GM20000 (cell line): ENCODE results near the gene TMEM163.

ENCODE experiments used
- DNase-seq: peaks from one replicate; pipeline ENCODE4 v3.0.0; 2012; ENCODE audit warnings: low spot score
- CTCF ChIP-seq: IDR thresholded peaks from 2 replicates; pipeline ENCODE4 v1.5.1; 2012; ENCODE audit warnings: mild to moderate bottlenecking, control low read depth; ENCODE audit errors: extremely low read depth, missing control alignments

TMEM163 gene

DNA sequence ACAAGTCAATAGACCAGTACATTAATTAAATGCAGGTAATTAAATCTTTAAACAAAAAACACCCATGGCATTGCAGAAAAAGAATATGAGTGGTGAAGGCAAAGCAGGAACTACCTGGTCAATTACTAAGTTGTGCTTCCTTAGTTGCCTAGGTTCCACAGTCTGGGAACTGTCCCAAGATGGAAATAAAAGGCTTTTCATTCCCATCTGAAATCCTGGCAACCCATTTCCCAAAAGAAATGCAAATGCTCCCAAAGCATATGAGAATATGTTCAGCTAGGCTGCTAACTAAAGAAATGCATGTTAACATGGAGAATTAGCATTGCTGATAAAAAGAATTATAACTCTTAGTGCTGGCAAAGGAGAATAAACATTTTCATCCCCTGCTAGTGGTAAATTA, 177.8 kb downstream of the TMEM163 start:
- DNase-seq = no peak
- no peak for TF ChIP-seq CTCF

DNA sequence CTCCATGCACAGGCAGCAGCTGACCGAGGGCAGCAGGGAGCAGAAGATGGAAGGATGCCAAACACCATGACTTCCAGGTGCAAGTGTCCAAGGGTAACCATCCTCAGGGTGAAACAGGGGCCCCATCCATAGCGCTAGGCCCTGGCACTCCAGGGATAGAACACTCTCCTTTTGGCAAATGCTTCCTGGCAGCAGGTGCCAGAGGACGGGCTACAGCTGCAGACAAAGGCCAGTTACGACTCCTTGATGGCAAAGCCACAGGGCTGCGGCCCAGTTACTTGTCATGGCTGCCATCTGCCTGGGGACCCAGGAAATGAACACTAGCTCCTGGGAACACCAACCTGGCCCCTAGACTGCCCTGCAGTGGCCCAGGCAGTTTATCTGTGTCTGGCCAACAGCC, 178.8 kb downstream of the TMEM163 start:
- TF ChIP-seq CTCF = no peak
- no peak for DNase-seq

GRCh38 chr2:134537702-134538101, 181.1 kb downstream of the TMEM163 start:
- no peak for DNase-seq
- no peak for TF ChIP-seq CTCF

DNA sequence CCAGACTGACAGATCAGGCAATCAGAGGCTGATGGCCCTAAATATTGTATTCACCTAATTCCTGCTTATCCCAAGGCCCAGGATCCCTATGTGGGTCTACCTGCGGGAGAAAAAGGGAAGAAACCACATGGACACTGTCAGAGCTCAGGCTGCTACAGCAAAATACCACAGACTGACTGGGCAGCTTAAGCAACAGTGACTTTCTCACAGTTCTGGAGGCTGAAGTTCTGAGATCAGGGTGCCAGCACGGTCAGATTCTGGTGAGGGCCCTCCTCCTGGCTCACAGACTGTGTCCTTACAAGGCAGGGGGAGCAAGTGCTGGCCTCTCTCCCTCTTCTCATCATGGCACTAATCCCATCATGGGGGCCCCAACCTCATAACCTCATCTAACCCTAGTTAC, 181.7 kb downstream of the TMEM163 start:
- TF ChIP-seq CTCF = no peak
- no peak for DNase-seq

DNA sequence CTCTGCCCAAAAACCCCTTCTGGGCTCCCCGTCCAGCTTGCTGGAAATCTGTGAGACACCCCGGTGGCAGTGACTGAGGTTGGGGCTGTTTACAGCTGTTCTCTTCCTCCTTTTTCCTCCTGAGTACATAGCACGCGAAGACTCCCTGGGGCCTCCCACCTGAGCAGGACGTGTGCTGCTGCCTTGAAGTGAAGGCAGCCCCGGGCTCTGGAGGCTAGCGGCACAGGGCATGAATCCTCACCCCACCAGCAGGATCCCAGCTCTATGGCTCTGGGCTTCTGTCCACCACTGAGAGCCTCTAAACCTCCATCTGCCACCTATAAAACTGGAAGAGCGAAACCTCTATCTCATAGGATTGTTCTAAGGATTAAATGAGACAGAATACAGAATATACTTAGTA, 182.5 kb downstream of the TMEM163 start:
- no peak for DNase-seq
- no peak for TF ChIP-seq CTCF

GRCh38 chr2:134532537-134532936, 186.3 kb downstream of the TMEM163 start:
- no peak for DNase-seq
- TF ChIP-seq CTCF = no peak

DNA sequence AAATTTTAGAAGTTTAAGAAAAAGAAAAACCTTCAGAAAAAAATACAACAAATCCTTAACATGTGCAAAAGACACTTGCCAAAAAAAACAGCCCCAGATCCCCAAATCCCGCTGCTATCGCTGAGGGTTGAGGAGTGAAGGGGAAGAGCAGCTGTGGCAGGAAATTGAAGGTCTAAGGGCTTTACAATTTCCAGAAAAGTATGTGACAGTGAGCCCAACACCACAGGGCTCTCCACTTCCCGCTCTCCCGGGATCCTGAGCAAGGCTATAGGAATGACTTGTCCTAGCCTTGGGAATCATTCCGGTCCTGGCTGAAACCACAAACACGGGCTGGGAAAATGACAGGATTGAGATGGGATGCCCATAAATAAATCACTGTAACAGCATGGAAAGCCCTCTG, 191.4 kb downstream of the TMEM163 start:
- no peak for TF ChIP-seq CTCF
- DNase-seq = no peak
